ENCODE results near the gene FBXW11. TPM values are rescaled to one million over a fixed set of nuclear protein-coding genes. Genes with fewer than 3 reads are reported as not detected.

The FBXW11 gene
- total RNA-seq, 1 experiment from 2014 or later: 71.1 TPM

- Histone ChIP-seq H3K36me3 (peaks cover 4% of the 10 kb centered on the region), H3K27me3 (no peaks in the 10 kb centered on the region), H3K9me3 (no peaks in the 10 kb centered on the region), H3K4me3 (no peak overlapping the region)
- no peak for DNase-seq
Observed at GRCh38 chr5:171914726-171915338, 91.6 kb downstream of the FBXW11 start.

- H3K36me3 ChIP-seq: peaks cover 11% of the 10 kb centered on the region
- peak; percentile 64 for DNase-seq
- H3K9me3 ChIP-seq: no peaks in the 10 kb centered on the region
- H3K27me3 ChIP-seq: no peaks in the 10 kb centered on the region
- H3K4me3 ChIP-seq: no peak overlapping the region
Observed at GRCh38 chr5:171913987-171914273, 92.5 kb downstream of the FBXW11 start.

GRCh38 chr5:171911152-171911551 is 95.3 kb downstream of the FBXW11 start:
- Histone ChIP-seq H3K9me3 (no peaks in the 10 kb centered on the region), H3K4me3 (no peak overlapping the region), H3K27me3 (no peaks in the 10 kb centered on the region), H3K36me3 (peaks cover 26% of the 10 kb centered on the region)
- no peak for DNase-seq

- Histone ChIP-seq H3K27me3 (no peaks in the 10 kb centered on the region), H3K36me3 (peaks cover 29% of the 10 kb centered on the region), H3K9me3 (no peaks in the 10 kb centered on the region), H3K4me3 (no peak overlapping the region)
- no peak for DNase-seq
Observed at GRCh38 chr5:171908638-171909037, 97.8 kb downstream of the FBXW11 start.

GRCh38 chr5:171907725-171908343 is 98.6 kb downstream of the FBXW11 start:
- Histone ChIP-seq H3K27me3 (no peaks in the 10 kb centered on the region), H3K9me3 (no peaks in the 10 kb centered on the region), H3K36me3 (peaks cover 29% of the 10 kb centered on the region), H3K4me3 (no peak overlapping the region)
- peak; percentile 32 for DNase-seq

GRCh38 chr5:171906703-171907590 is 99.5 kb downstream of the FBXW11 start:
- H3K27me3 ChIP-seq: no peaks in the 10 kb centered on the region
- no peak for DNase-seq
- H3K36me3 ChIP-seq: peaks cover 29% of the 10 kb centered on the region
- no peak overlapping the region for H3K4me3 ChIP-seq
- H3K9me3 ChIP-seq: no peaks in the 10 kb centered on the region

- Histone ChIP-seq H3K27me3 (no peaks in the 10 kb centered on the region), H3K9me3 (no peaks in the 10 kb centered on the region), H3K4me3 (no peak overlapping the region), H3K36me3 (peaks cover 29% of the 10 kb centered on the region)
- no peak for DNase-seq
Observed at GRCh38 chr5:171906066-171906570, 100.3 kb downstream of the FBXW11 start.

- Histone ChIP-seq H3K27me3 (no peaks in the 10 kb centered on the region), H3K9me3 (no peaks in the 10 kb centered on the region), H3K36me3 (peaks cover 25% of the 10 kb centered on the region), H3K4me3 (no peak overlapping the region)
- DNase-seq: no peak
Observed at GRCh38 chr5:171904886-171905285, 101.6 kb downstream of the FBXW11 start.

GRCh38 chr5:171901764-171902163 is 104.7 kb downstream of the FBXW11 start:
- H3K27me3 ChIP-seq: no peaks in the 10 kb centered on the region
- DNase-seq: no peak
- H3K4me3 ChIP-seq: no peak overlapping the region
- no peaks in the 10 kb centered on the region for H3K9me3 ChIP-seq
- H3K36me3 ChIP-seq: peaks cover 14% of the 10 kb centered on the region

- DNase-seq: no peak
- Histone ChIP-seq H3K4me3 (no peak overlapping the region), H3K27me3 (no peaks in the 10 kb centered on the region), H3K9me3 (no peaks in the 10 kb centered on the region), H3K36me3 (peaks cover 15% of the 10 kb centered on the region)
Observed at GRCh38 chr5:171899792-171900191, 106.6 kb downstream of the FBXW11 start.

- Histone ChIP-seq H3K36me3 (peaks cover 16% of the 10 kb centered on the region), H3K4me3 (no peak overlapping the region), H3K27me3 (no peaks in the 10 kb centered on the region), H3K9me3 (no peaks in the 10 kb centered on the region)
- no peak for DNase-seq
Observed at GRCh38 chr5:171898879-171899278, 107.6 kb downstream of the FBXW11 start.

GRCh38 chr5:171898386-171898785 is 108.1 kb downstream of the FBXW11 start:
- no peaks in the 10 kb centered on the region for H3K27me3 ChIP-seq
- no peaks in the 10 kb centered on the region for H3K9me3 ChIP-seq
- peaks cover 16% of the 10 kb centered on the region for H3K36me3 ChIP-seq
- no peak overlapping the region for H3K4me3 ChIP-seq
- no peak for DNase-seq

GRCh38 chr5:171897231-171897630 is 109.2 kb downstream of the FBXW11 start:
- H3K9me3 ChIP-seq: no peaks in the 10 kb centered on the region
- DNase-seq: no peak
- no peaks in the 10 kb centered on the region for H3K27me3 ChIP-seq
- peaks cover 22% of the 10 kb centered on the region for H3K36me3 ChIP-seq
- no peak overlapping the region for H3K4me3 ChIP-seq

GRCh38 chr5:171895081-171895480 is 111.4 kb downstream of the FBXW11 start:
- Histone ChIP-seq H3K27me3 (no peaks in the 10 kb centered on the region), H3K36me3 (peaks cover 36% of the 10 kb centered on the region), H3K9me3 (no peaks in the 10 kb centered on the region), H3K4me3 (no peak overlapping the region)
- DNase-seq: no peak

GRCh38 chr5:171893290-171893886 is 113.0 kb downstream of the FBXW11 start:
- Histone ChIP-seq H3K9me3 (no peaks in the 10 kb centered on the region), H3K36me3 (peaks cover 39% of the 10 kb centered on the region), H3K4me3 (no peak overlapping the region), H3K27me3 (no peaks in the 10 kb centered on the region)
- peak; percentile 62 for DNase-seq

GRCh38 chr5:171891595-171891994 is 114.8 kb downstream of the FBXW11 start:
- H3K9me3 ChIP-seq: no peaks in the 10 kb centered on the region
- no peaks in the 10 kb centered on the region for H3K27me3 ChIP-seq
- DNase-seq: no peak
- peaks cover 41% of the 10 kb centered on the region for H3K36me3 ChIP-seq
- H3K4me3 ChIP-seq: no peak overlapping the region

- Histone ChIP-seq H3K9me3 (no peaks in the 10 kb centered on the region), H3K27me3 (no peaks in the 10 kb centered on the region), H3K4me3 (no peak overlapping the region), H3K36me3 (peaks cover 39% of the 10 kb centered on the region)
- no peak for DNase-seq
Observed at GRCh38 chr5:171891150-171891549, 115.3 kb downstream of the FBXW11 start.

Measured in MG63 (cell line).